HepG2 (cell line): ENCODE results near the gene SOBP. TPM values are rescaled to one million over a fixed set of nuclear protein-coding genes. Genes with fewer than 3 reads are reported as not detected.

Source experiments
- BRD4 ChIP-seq: sonication (generic); formaldehyde crosslinking; IDR thresholded peaks from 2 replicates; pipeline ENCODE4 v1.4.0; 2020; ENCODE audit warnings: missing genetic modification reagents
- CEBPB ChIP-seq: IDR thresholded peaks from 2 replicates; pipeline ENCODE4 v1.6.1; 2011; ENCODE audit warnings: low read depth, low read length, improper control_type of control experiment, borderline replicate concordance
- GABPB1 ChIP-seq: IDR thresholded peaks from 2 replicates; pipeline ENCODE4 v1.6.1; 2016; ENCODE audit warnings: mild to moderate bottlenecking, missing genetic modification reagents, moderate library complexity, missing compliant biosample characterization
- HMG20B ChIP-seq: conservative IDR thresholded peaks from 2 replicates; pipeline ENCODE4 v1.6.1; 2016; ENCODE audit warnings: missing genetic modification reagents, missing compliant biosample characterization
- IRX3 ChIP-seq: sonication (generic); formaldehyde crosslinking; IDR thresholded peaks from 2 replicates; pipeline ENCODE4 v1.8.1; 2023; ENCODE audit warnings: mild to moderate bottlenecking, low read depth, missing genetic modification reagents, borderline replicate concordance
- ISX ChIP-seq: sonication (generic); formaldehyde crosslinking; conservative IDR thresholded peaks from 2 replicates; pipeline ENCODE4 v1.5.0; 2020; ENCODE audit warnings: missing genetic modification reagents
- NFKBIZ ChIP-seq: IDR thresholded peaks from 2 replicates; pipeline ENCODE4 v1.6.1; 2018; ENCODE audit warnings: missing genetic modification reagents, missing compliant biosample characterization
- ONECUT2 ChIP-seq: sonication (generic); formaldehyde crosslinking; IDR thresholded peaks from 2 replicates; pipeline ENCODE4 v1.4.0; 2020; ENCODE audit warnings: missing genetic modification reagents
- RARA ChIP-seq: IDR thresholded peaks from 2 replicates; pipeline ENCODE4 v1.6.1; 2016; ENCODE audit warnings: missing genetic modification reagents, missing compliant biosample characterization
- SAP130 ChIP-seq: IDR thresholded peaks from 2 replicates; pipeline ENCODE4 v1.6.1; 2016; ENCODE audit warnings: low read depth
- SOX6 ChIP-seq, 2 experiments: fragments of 450-650 bp in 1 of 2; sonication (generic) in 1 of 2; formaldehyde crosslinking in 1 of 2; IDR thresholded peaks; 2 replicates each; pipeline versions ENCODE4 v1.4.0 to v1.6.1; 2017 to 2020; ENCODE audit warnings: antibody characterized with exemption in 1 of 2, mild to moderate bottlenecking in 1 of 2, missing genetic modification reagents in 1 of 2
- ZFYVE20 ChIP-seq: sonication (generic); formaldehyde crosslinking; IDR thresholded peaks from 2 replicates; pipeline ENCODE4 v1.8.0; 2023; ENCODE audit warnings: low read depth, mild to moderate bottlenecking, moderate library complexity, missing genetic modification reagents, borderline replicate concordance
- ZMAT3 ChIP-seq: sonication (generic); formaldehyde crosslinking; conservative IDR thresholded peaks from 2 replicates; pipeline ENCODE4 v1.7.0; 2021; ENCODE audit warnings: missing genetic modification reagents
- ZNF205 ChIP-seq: IDR thresholded peaks from 2 replicates; pipeline ENCODE4 v1.6.1; 2018; ENCODE audit warnings: missing biosample characterization, missing genetic modification reagents
- ZNF33A ChIP-seq: sonication (generic); formaldehyde crosslinking; IDR thresholded peaks from 2 replicates; pipeline ENCODE4 v1.5.1; 2020; ENCODE audit warnings: missing genetic modification reagents, mild to moderate bottlenecking, moderate library complexity, borderline replicate concordance
- ZNF589 ChIP-seq: sonication (generic); formaldehyde crosslinking; conservative IDR thresholded peaks from 2 replicates; pipeline ENCODE4 v1.8.0; 2022; ENCODE audit warnings: mild to moderate bottlenecking, moderate library complexity, missing genetic modification reagents
- ZNF790 ChIP-seq: sonication (generic); formaldehyde crosslinking; IDR thresholded peaks from 2 replicates; pipeline ENCODE4 v1.8.0; 2022; ENCODE audit warnings: missing genetic modification reagents, mild to moderate bottlenecking, borderline replicate concordance
- polyA plus RNA-seq, 8 experiments: library from polyadenylated mRNA; depleted of rRNA in 3 of 8; stranded (reverse) in 7 of 8; unstranded in 1 of 8; fragments of >200 nt; fragmentation: Illumina TruSeq in 4 of 8; extraction: Trizol in 4 of 8; gene quantifications; 2 replicates each; pipeline versions ENCODE4 v1.2.1 to v1.2.3, GENCODE V29; 2011 to 2016; ENCODE audit warnings: low read depth in 4 of 8, missing spikeins in 1 of 8, mixed read lengths in 1 of 8; ENCODE audit not compliant: insufficient read depth in 1 of 8
- total RNA-seq, 5 experiments: library from RNA; depleted of rRNA; stranded (reverse); fragments of >200 nt; fragmentation: Illumina TruSeq; extraction: Trizol; gene quantifications; 2 replicates each; pipeline ENCODE4 v1.2.3, GENCODE V29; 2016; ENCODE audit warnings: low read depth in 1 of 5
- TF ChIP-seq, protein P1 (sequence below): sonication (generic); formaldehyde crosslinking; IDR thresholded peaks from 2 replicates; pipeline ENCODE4 v1.4.0; 2020; ENCODE audit warnings: missing genetic modification reagents
- TF ChIP-seq, protein P2 (sequence below): IDR thresholded peaks from 2 replicates; pipeline ENCODE4 v1.6.1; 2016; ENCODE audit warnings: low read depth, missing genetic modification reagents, missing compliant biosample characterization
- TF ChIP-seq, protein P3 (sequence below): sonication (generic); formaldehyde crosslinking; conservative IDR thresholded peaks from 2 replicates; pipeline ENCODE4 v1.4.0; 2020; ENCODE audit warnings: missing genetic modification reagents

SOBP gene
- total and polyA plus RNA-seq, 2 of the 13 experiments (the other 11 are each of a cell fraction or from before 2014, with no cell fraction given) = 1.5 to 6.9 TPM

DNA sequence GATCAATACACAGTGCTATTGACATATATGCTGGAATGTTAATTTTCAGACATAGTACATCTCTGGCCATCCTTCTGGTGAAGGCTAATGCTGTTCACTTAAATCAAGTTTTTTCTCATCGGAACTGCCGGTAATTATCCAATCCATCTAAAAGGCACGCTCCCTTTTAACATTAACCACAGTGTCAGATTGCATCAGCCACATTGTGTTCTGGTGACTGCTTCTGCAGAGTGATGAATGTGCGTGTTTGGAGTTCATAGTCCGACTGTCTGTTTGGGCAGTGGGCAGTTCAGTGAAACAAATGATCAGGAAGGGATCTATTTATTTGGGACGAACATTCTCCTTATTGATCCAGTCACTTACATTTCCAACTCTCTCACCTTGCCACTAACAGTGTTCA lies 49.5 kb downstream of the SOBP start (continued):
- TF ChIP-seq, protein P1, sequence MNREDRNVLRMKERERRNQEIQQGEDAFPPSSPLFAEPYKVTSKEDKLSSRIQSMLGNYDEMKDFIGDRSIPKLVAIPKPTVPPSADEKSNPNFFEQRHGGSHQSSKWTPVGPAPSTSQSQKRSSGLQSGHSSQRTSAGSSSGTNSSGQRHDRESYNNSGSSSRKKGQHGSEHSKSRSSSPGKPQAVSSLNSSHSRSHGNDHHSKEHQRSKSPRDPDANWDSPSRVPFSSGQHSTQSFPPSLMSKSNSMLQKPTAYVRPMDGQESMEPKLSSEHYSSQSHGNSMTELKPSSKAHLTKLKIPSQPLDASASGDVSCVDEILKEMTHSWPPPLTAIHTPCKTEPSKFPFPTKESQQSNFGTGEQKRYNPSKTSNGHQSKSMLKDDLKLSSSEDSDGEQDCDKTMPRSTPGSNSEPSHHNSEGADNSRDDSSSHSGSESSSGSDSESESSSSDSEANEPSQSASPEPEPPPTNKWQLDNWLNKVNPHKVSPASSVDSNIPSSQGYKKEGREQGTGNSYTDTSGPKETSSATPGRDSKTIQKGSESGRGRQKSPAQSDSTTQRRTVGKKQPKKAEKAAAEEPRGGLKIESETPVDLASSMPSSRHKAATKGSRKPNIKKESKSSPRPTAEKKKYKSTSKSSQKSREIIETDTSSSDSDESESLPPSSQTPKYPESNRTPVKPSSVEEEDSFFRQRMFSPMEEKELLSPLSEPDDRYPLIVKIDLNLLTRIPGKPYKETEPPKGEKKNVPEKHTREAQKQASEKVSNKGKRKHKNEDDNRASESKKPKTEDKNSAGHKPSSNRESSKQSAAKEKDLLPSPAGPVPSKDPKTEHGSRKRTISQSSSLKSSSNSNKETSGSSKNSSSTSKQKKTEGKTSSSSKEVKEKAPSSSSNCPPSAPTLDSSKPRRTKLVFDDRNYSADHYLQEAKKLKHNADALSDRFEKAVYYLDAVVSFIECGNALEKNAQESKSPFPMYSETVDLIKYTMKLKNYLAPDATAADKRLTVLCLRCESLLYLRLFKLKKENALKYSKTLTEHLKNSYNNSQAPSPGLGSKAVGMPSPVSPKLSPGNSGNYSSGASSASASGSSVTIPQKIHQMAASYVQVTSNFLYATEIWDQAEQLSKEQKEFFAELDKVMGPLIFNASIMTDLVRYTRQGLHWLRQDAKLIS (CRISPR knock-in tag) = no peak
- TF ChIP-seq ZFYVE20 (CRISPR knock-in tag) = no peak
- peak; percentile 90 for TF ChIP-seq SAP130 (CRISPR knock-in tag)
- no peak for TF ChIP-seq ISX (CRISPR knock-in tag)
- TF ChIP-seq, protein P2, sequence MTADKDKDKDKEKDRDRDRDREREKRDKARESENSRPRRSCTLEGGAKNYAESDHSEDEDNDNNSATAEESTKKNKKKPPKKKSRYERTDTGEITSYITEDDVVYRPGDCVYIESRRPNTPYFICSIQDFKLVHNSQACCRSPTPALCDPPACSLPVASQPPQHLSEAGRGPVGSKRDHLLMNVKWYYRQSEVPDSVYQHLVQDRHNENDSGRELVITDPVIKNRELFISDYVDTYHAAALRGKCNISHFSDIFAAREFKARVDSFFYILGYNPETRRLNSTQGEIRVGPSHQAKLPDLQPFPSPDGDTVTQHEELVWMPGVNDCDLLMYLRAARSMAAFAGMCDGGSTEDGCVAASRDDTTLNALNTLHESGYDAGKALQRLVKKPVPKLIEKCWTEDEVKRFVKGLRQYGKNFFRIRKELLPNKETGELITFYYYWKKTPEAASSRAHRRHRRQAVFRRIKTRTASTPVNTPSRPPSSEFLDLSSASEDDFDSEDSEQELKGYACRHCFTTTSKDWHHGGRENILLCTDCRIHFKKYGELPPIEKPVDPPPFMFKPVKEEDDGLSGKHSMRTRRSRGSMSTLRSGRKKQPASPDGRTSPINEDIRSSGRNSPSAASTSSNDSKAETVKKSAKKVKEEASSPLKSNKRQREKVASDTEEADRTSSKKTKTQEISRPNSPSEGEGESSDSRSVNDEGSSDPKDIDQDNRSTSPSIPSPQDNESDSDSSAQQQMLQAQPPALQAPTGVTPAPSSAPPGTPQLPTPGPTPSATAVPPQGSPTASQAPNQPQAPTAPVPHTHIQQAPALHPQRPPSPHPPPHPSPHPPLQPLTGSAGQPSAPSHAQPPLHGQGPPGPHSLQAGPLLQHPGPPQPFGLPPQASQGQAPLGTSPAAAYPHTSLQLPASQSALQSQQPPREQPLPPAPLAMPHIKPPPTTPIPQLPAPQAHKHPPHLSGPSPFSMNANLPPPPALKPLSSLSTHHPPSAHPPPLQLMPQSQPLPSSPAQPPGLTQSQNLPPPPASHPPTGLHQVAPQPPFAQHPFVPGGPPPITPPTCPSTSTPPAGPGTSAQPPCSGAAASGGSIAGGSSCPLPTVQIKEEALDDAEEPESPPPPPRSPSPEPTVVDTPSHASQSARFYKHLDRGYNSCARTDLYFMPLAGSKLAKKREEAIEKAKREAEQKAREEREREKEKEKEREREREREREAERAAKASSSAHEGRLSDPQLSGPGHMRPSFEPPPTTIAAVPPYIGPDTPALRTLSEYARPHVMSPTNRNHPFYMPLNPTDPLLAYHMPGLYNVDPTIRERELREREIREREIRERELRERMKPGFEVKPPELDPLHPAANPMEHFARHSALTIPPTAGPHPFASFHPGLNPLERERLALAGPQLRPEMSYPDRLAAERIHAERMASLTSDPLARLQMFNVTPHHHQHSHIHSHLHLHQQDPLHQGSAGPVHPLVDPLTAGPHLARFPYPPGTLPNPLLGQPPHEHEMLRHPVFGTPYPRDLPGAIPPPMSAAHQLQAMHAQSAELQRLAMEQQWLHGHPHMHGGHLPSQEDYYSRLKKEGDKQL (CRISPR knock-in tag) = peak; percentile 81
- TF ChIP-seq IRX3 (CRISPR knock-in tag) = no peak
- TF ChIP-seq CEBPB = peak; percentile 95
- no peak for TF ChIP-seq SOX6 (IDR thresholded peaks at IDR 0.05)
- TF ChIP-seq SOX6 (CRISPR knock-in tag; IDR thresholded peaks at IDR 0.05) = peak; percentile 97
- TF ChIP-seq BRD4 (CRISPR knock-in tag) = peak; percentile 84
- TF ChIP-seq ZNF33A (CRISPR knock-in tag) = no peak
- peak; percentile 79; the same call in 1 of the 2 replicates for TF ChIP-seq ZNF589 (CRISPR knock-in tag)
- peak; percentile 77 for TF ChIP-seq HMG20B (CRISPR knock-in tag)
- peak; percentile 84; the same call in 1 of the 2 replicates for TF ChIP-seq NFKBIZ
- no peak; the same call in 1 of the 2 replicates for TF ChIP-seq GABPB1 (CRISPR knock-in tag)
- TF ChIP-seq, protein P3, sequence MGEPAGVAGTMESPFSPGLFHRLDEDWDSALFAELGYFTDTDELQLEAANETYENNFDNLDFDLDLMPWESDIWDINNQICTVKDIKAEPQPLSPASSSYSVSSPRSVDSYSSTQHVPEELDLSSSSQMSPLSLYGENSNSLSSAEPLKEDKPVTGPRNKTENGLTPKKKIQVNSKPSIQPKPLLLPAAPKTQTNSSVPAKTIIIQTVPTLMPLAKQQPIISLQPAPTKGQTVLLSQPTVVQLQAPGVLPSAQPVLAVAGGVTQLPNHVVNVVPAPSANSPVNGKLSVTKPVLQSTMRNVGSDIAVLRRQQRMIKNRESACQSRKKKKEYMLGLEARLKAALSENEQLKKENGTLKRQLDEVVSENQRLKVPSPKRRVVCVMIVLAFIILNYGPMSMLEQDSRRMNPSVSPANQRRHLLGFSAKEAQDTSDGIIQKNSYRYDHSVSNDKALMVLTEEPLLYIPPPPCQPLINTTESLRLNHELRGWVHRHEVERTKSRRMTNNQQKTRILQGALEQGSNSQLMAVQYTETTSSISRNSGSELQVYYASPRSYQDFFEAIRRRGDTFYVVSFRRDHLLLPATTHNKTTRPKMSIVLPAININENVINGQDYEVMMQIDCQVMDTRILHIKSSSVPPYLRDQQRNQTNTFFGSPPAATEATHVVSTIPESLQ = no peak
- TF ChIP-seq ZNF205 (CRISPR knock-in tag) = peak; percentile 58; the same call in 1 of the 2 replicates
- peak; percentile 93 for TF ChIP-seq ONECUT2
- peak; percentile 77 for TF ChIP-seq RARA
- TF ChIP-seq ZMAT3 (CRISPR knock-in tag) = no peak
- TF ChIP-seq ZNF790 (CRISPR knock-in tag) = no peak
